ENCODE results near the gene PTPRM.

- TF ChIP-seq CTCF (IDR thresholded peaks at IDR 0.05) (no peak), POLR2A (IDR thresholded peaks at IDR 0.05) (no peak)
These were observed 4.6 kb upstream of the PTPRM start for GRCh38 chr18:7562491-7562890.

All from lower leg skin (tissue), 3 donors.